ENCODE data around the gene VPS9D1. TPM values are rescaled to one million over a fixed set of nuclear protein-coding genes. Genes with fewer than 3 reads are reported as not detected.
"Not testable (repeated sequence)": the region's sequence is repeated elsewhere in the genome, so short reads cannot be mapped to it uniquely, and the experiment has no call there.

The VPS9D1 gene
- total RNA-seq, 1 donor, result 14.5 TPM

DNA sequence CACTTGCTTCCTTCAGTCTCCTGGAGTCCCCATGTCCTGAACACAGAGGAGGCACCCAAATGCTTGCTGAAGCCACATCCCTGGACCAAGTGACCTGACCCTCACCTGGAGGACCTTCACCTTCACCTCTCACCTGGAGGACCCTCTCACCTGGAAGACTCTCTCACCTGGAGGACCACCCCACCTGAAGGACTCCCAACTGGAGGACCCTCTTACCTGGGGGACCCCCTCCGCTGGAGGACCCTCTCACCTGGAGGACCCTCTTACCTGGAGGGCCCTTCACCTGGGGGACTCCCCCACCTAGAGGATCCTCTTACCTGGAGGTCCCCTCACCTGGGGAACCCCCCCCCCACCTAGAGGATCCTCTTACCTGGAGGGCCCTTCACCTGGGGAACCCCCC is 34.8 kb downstream of the VPS9D1 start:
- Histone ChIP-seq H3K4me3 (ENCODE audit: insufficient read depth, low read length) (no peak overlapping the region), H3K79me2 (ENCODE audit: insufficient read depth, low read length) (peaks cover 26% of the 10 kb centered on the region), H2AFZ (ENCODE audit: low read length) (no peak overlapping the region), H3K4me2 (ENCODE audit: insufficient read depth, low read length) (peak overlapping the region; percentile 95), H3K27me3 (ENCODE audit: insufficient read depth, low read length) (no peaks in the 10 kb centered on the region), H3K36me3 (ENCODE audit: insufficient read depth, low read length) (peaks cover 20% of the 10 kb centered on the region), H3K4me1 (ENCODE audit: insufficient read depth, low read length) (peaks cover 9% of the 10 kb centered on the region), H3K9me3 (ENCODE audit: low read depth, low read length) (no peaks in the 10 kb centered on the region), H4K20me1 (ENCODE audit: insufficient read depth, low read length) (peaks cover 16% of the 10 kb centered on the region), H3K27ac (ENCODE audit: low read depth, low read length) (no peak overlapping the region)
- peak; percentile 75 for DNase-seq (ENCODE audit: insufficient read length, low spot score, missing footprints)
- TF ChIP-seq CTCF (IDR thresholded peaks at IDR 0.05; ENCODE audit: extremely low read depth, low read depth, low read length), result no peak

GRCh38 chr16:89678258-89678657 is 42.4 kb downstream of the VPS9D1 start:
- no peak overlapping the region for H3K4me3 ChIP-seq (ENCODE audit: insufficient read depth, low read length)
- no peaks in the 10 kb centered on the region for H3K4me1 ChIP-seq (ENCODE audit: insufficient read depth, low read length)
- H3K79me2 ChIP-seq (ENCODE audit: insufficient read depth, low read length), result no peaks in the 10 kb centered on the region
- no peaks in the 10 kb centered on the region for H4K20me1 ChIP-seq (ENCODE audit: insufficient read depth, low read length)
- no peak overlapping the region for H3K4me2 ChIP-seq (ENCODE audit: insufficient read depth, low read length)
- no peak overlapping the region for H2AFZ ChIP-seq (ENCODE audit: low read length)
- no peaks in the 10 kb centered on the region for H3K27me3 ChIP-seq (ENCODE audit: insufficient read depth, low read length)
- H3K36me3 ChIP-seq (ENCODE audit: insufficient read depth, low read length), result no peaks in the 10 kb centered on the region
- no peaks in the 10 kb centered on the region for H3K9me3 ChIP-seq (ENCODE audit: low read depth, low read length)
- DNase-seq (ENCODE audit: insufficient read length, low spot score, missing footprints), result no peak
- H3K27ac ChIP-seq (ENCODE audit: low read depth, low read length), result no peak overlapping the region
- TF ChIP-seq CTCF (IDR thresholded peaks at IDR 0.05; ENCODE audit: extremely low read depth, low read depth, low read length), result no peak

- no peaks in the 10 kb centered on the region for H3K79me2 ChIP-seq (ENCODE audit: insufficient read depth, low read length)
Measured at GRCh38 chr16:89672177-89672941, 48.3 kb downstream of the VPS9D1 start.

GRCh38 chr16:89671565-89671964 is 49.1 kb downstream of the VPS9D1 start:
- H2AFZ ChIP-seq (ENCODE audit: low read length); H3K4me2 ChIP-seq (ENCODE audit: insufficient read depth, low read length); H3K36me3 ChIP-seq (ENCODE audit: insufficient read depth, low read length); DNase-seq (ENCODE audit: insufficient read length, low spot score, missing footprints); H4K20me1 ChIP-seq (ENCODE audit: insufficient read depth, low read length); H3K79me2 ChIP-seq (ENCODE audit: insufficient read depth, low read length); H3K4me1 ChIP-seq (ENCODE audit: insufficient read depth, low read length); H3K4me3 ChIP-seq (ENCODE audit: insufficient read depth, low read length); H3K27me3 ChIP-seq (ENCODE audit: insufficient read depth, low read length); H3K9me3 ChIP-seq (ENCODE audit: low read depth, low read length); H3K27ac ChIP-seq (ENCODE audit: low read depth, low read length): not testable (repeated sequence)

More at GRCh38 chr16:89672177-89672941, 48.3 kb downstream of the VPS9D1 start:
- H4K20me1 ChIP-seq (ENCODE audit: insufficient read depth, low read length), result no peaks in the 10 kb centered on the region
- no peak overlapping the region for H3K4me2 ChIP-seq (ENCODE audit: insufficient read depth, low read length)
- no peak overlapping the region for H3K27ac ChIP-seq (ENCODE audit: low read depth, low read length)
- H3K4me3 ChIP-seq (ENCODE audit: insufficient read depth, low read length), result no peak overlapping the region
- no peak for TF ChIP-seq CTCF (IDR thresholded peaks at IDR 0.05; ENCODE audit: extremely low read depth, low read depth, low read length)
- H3K9me3 ChIP-seq (ENCODE audit: low read depth, low read length), result no peaks in the 10 kb centered on the region
- DNase-seq (ENCODE audit: insufficient read length, low spot score, missing footprints), result no peak
- no peaks in the 10 kb centered on the region for H3K27me3 ChIP-seq (ENCODE audit: insufficient read depth, low read length)
- H3K36me3 ChIP-seq (ENCODE audit: insufficient read depth, low read length), result no peaks in the 10 kb centered on the region
- H2AFZ ChIP-seq (ENCODE audit: low read length), result no peak overlapping the region
- H3K4me1 ChIP-seq (ENCODE audit: insufficient read depth, low read length), result no peaks in the 10 kb centered on the region

Data from osteoblast (primary cell).